Stimulated activated CD8-positive, alpha-beta memory T cell treated with anti-CD3 and anti-CD28 coated beads, Interleukin-2, amount 100 ng/mL, for 48 hours (primary cell): Measurements from ENCODE around the gene RDH13.
"Not testable (repeated sequence)": the region's sequence is repeated elsewhere in the genome, so short reads cannot be mapped to it uniquely, and the experiment has no call there.

Source experiments
- DNase-seq, 2 donors: peaks; one replicate each; pipeline ENCODE4 v3.0.0-alpha.2; 2020; ENCODE audit warnings: low read depth in 2 of 2

RDH13 gene

GRCh38 chr19:55015126-55015525 lies 47.8 kb downstream of the RDH13 start:
- no peak for DNase-seq

GRCh38 chr19:55014714-55015113 lies 48.2 kb downstream of the RDH13 start:
- no peak for DNase-seq

GRCh38 chr19:55013596-55013995 lies 49.4 kb downstream of the RDH13 start:
- DNase-seq = no peak

- DNase-seq = no peak
Observed at GRCh38 chr19:55012306-55012705, 50.6 kb downstream of the RDH13 start.

- not testable (repeated sequence) for DNase-seq
Observed at GRCh38 chr19:55010561-55010960, 52.4 kb downstream of the RDH13 start.

GRCh38 chr19:55008781-55009180 lies 54.2 kb downstream of the RDH13 start:
- not testable (repeated sequence) for DNase-seq

GRCh38 chr19:55008189-55008588 lies 54.8 kb downstream of the RDH13 start:
- not testable (repeated sequence) for DNase-seq

- not testable (repeated sequence) for DNase-seq
Observed at GRCh38 chr19:55007537-55007936, 55.4 kb downstream of the RDH13 start.

GRCh38 chr19:55006795-55007194 lies 56.2 kb downstream of the RDH13 start:
- DNase-seq = not testable (repeated sequence)

- DNase-seq = peak; percentile 1 to 14
Observed at GRCh38 chr19:55005684-55006488, 57.1 kb downstream of the RDH13 start.

GRCh38 chr19:55000761-55001160 lies 62.2 kb downstream of the RDH13 start:
- DNase-seq = no peak

- not testable (repeated sequence) for DNase-seq
Observed at GRCh38 chr19:54998751-54999239, 64.2 kb downstream of the RDH13 start.

GRCh38 chr19:54995561-54995960 lies 67.4 kb downstream of the RDH13 start:
- no peak for DNase-seq
